Measurements from ENCODE around the gene PCGF2. TPM values are rescaled to one million over a fixed set of nuclear protein-coding genes. Genes with fewer than 3 reads are reported as not detected.

The PCGF2 gene
- total and polyA plus RNA-seq, 10 of the 15 experiments (the other 5 are each of a cell fraction or from before 2014, with no cell fraction given) = 2.7 to 35.6 (median 7.2) TPM

DNA sequence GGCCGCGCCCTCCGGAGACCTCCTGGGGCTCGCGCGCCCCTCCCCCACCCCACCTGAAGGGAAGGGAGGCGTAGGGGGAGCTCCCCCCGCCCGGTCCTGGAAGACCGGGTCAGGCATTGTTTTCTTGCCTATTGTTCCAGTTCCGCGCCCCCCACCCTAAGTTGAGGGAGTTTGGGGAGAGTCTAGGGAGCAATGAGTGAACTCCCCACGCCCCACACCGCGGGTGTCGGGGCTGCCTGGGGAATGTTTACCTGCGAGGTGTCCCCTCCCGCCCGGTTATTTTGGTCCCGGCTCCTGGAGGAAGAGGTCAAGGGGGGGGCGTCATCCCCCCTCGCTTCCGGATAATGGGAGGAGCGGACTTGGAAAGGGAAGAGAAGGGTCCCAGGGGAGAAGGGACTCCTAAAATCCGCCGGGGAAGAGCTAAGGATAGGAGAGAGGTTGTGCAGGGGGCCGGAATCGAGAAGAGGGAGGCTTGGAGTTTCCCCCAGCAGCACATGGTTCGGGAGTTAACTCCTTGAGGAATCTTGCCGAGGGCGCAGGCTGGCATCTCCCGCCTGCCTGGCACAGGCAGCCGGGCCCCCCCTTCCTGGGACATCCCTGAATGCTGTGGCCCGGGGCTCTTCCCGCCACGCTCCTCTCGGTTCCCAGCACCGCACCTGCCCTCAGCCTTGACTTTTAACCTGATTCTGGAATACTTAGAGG is 42.2 kb downstream of the PCGF2 start:
- 0 out of 2 replicates have a peak, but pooled peaks have one; percentile 15 for TF ChIP-seq ATF7 (IDR thresholded peaks at IDR 0.05; ENCODE audit: low read depth)
- peak; percentile 89 for TF ChIP-seq IKZF1 (conservative IDR thresholded peaks at IDR 0.05)
- peak; percentile 66 to 75 for TF ChIP-seq IKZF2 (IDR thresholded peaks at IDR 0.05)
- peak; percentile 8; the same call in 1 of the 2 replicates for TF ChIP-seq GATAD2B (conservative IDR thresholded peaks at IDR 0.05; ENCODE audit: low read depth)
- no peak for TF ChIP-seq RFX5 (IDR thresholded peaks at IDR 0.05; ENCODE audit: low read depth, low read length)
- peak; percentile 64 for TF ChIP-seq MEF2B (IDR thresholded peaks at IDR 0.05; ENCODE audit: partially characterized antibody, poor library complexity, severe bottlenecking)
- TF ChIP-seq BHLHE40 (IDR thresholded peaks at IDR 0.05; ENCODE audit: borderline replicate concordance in 1 of 2, low read depth in 2 of 2, low read length in 1 of 2) = peak in 1 of 2 experiments; percentile 14; a peak in 1 of 4 replicates
- TF ChIP-seq MYC (IDR thresholded peaks at IDR 0.05; ENCODE audit: insufficient read depth, insufficient read length, insufficient replicate concordance, low read length, severe bottlenecking) = no peak
- no peak for TF ChIP-seq PAX8 (IDR thresholded peaks at IDR 0.05)
- TF ChIP-seq EED (IDR thresholded peaks at IDR 0.05; ENCODE audit: low read depth) = peak; percentile 76
- peak; percentile 52; the same call in 1 of the 2 replicates for TF ChIP-seq NR2F1 (conservative IDR thresholded peaks at IDR 0.05)
- TF ChIP-seq, protein P1, sequence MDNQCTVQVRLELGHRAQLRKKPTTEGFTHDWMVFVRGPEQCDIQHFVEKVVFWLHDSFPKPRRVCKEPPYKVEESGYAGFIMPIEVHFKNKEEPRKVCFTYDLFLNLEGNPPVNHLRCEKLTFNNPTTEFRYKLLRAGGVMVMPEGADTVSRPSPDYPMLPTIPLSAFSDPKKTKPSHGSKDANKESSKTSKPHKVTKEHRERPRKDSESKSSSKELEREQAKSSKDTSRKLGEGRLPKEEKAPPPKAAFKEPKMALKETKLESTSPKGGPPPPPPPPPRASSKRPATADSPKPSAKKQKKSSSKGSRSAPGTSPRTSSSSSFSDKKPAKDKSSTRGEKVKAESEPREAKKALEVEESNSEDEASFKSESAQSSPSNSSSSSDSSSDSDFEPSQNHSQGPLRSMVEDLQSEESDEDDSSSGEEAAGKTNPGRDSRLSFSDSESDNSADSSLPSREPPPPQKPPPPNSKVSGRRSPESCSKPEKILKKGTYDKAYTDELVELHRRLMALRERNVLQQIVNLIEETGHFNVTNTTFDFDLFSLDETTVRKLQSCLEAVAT (IDR thresholded peaks at IDR 0.05) = 0 out of 2 replicates have a peak, but pooled peaks have one; percentile 22
- TF ChIP-seq, protein P2, sequence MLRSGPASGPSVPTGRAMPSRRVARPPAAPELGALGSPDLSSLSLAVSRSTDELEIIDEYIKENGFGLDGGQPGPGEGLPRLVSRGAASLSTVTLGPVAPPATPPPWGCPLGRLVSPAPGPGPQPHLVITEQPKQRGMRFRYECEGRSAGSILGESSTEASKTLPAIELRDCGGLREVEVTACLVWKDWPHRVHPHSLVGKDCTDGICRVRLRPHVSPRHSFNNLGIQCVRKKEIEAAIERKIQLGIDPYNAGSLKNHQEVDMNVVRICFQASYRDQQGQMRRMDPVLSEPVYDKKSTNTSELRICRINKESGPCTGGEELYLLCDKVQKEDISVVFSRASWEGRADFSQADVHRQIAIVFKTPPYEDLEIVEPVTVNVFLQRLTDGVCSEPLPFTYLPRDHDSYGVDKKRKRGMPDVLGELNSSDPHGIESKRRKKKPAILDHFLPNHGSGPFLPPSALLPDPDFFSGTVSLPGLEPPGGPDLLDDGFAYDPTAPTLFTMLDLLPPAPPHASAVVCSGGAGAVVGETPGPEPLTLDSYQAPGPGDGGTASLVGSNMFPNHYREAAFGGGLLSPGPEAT (IDR thresholded peaks at IDR 0.05; ENCODE audit: low read depth) = peak; percentile 47
- POLR2A ChIA-PET = interaction anchor here (0.6 to 1.8 kb wide), 11 partner anchors 10 to 165 kb away, joined by 3 to 9 read pairs (median 5); partner anchors contain the start of genes CISD3, LASP1 and PSMB3
- H3K4me1 ChIP-seq (ENCODE audit: control insufficient read depth, insufficient read depth, low read length) = peaks cover 17% of the 10 kb centered on the region

More for the DNA sequence above, 42.2 kb downstream of the PCGF2 start:
- no peak for ATAC-seq
- WGBS (ENCODE audit: insufficient coverage, insufficient replicate concordance, low lambda C conversion rate, missing lambda C conversion rate) = 1% methylated on average over 30 of the region's 38 CpGs
- H3K9ac ChIP-seq (ENCODE audit: control insufficient read depth, insufficient read depth, low read length) = peak overlapping the region; percentile 87
- RAD21 ChIA-PET (ENCODE audit: unreplicated experiment) = interaction anchor here (0.6 to 3.8 kb wide), 6 partner anchors 22 to 45 kb away, joined by 3 to 24 read pairs (median 4); partner anchors contain the start of gene CISD3
- intact Hi-C loops (cut with micrococcal nuclease; ENCODE audit: unreplicated experiment) = no loop called here
- SMC1A ChIA-PET (ENCODE audit: uncharacterized antibody, unreplicated experiment) = interaction anchor here (1.0 to 4.3 kb wide), 7 partner anchors 9 to 44 kb away, joined by 3 to 26 read pairs (median 6); partner anchors contain the start of gene EPOP
- H3K79me2 ChIP-seq (ENCODE audit: control insufficient read depth, insufficient read depth, low read length) = peaks cover 63% of the 10 kb centered on the region
- peaks cover 14 to 28% of the 10 kb centered on the region in 2 experiments; a peak in 3 of 4 replicates for H3K36me3 ChIP-seq (ENCODE audit: control insufficient read depth in 2 of 2, insufficient read depth in 2 of 2, low read length in 1 of 2)
- no peaks in the 10 kb centered on the region for H3K9me3 ChIP-seq (replicated peaks; ENCODE audit: control insufficient read depth, insufficient read depth, low read length)
- in situ Hi-C loops (cut with MboI) = no loop called here
- peak overlapping the region; percentile 99 for H3K4me3 ChIP-seq
- no peak for FAIRE-seq
- no peaks in the 10 kb centered on the region for H3K27me3 ChIP-seq (replicated peaks in 1 of 2; ENCODE audit: control insufficient read depth in 2 of 2, insufficient read depth in 2 of 2, low read length in 1 of 2)
- CTCF ChIA-PET = interaction anchor here (1.0 to 3.2 kb wide), 7 partner anchors 23 to 42 kb away, joined by 4 to 17 read pairs (median 6); partner anchors contain the start of gene EPOP
- peak overlapping the region; percentile 78 for H3K27ac ChIP-seq (ENCODE audit: control insufficient read depth, insufficient read depth)
- no TSS peak for BruUV-seq (replicated peaks)
- H2AFZ ChIP-seq (ENCODE audit: control insufficient read depth, low read depth, low read length) = no peak overlapping the region
- peak overlapping the region; percentile 81 for H3K4me2 ChIP-seq (ENCODE audit: control insufficient read depth, insufficient read depth)
- H4K20me1 ChIP-seq (ENCODE audit: control insufficient read depth, insufficient read depth) = no peaks in the 10 kb centered on the region
- DNase-seq (ENCODE audit: low read depth, low spot score) = no peak

All from GM12878 (cell line).